ENCODE results near the gene TCFL5. TPM values are rescaled to one million over a fixed set of nuclear protein-coding genes. Genes with fewer than 3 reads are reported as not detected.

The TCFL5 gene
- total RNA-seq, 4 donors from 2014 or later: 12.1 to 13.9 (median 13.1) TPM

- intact Hi-C loops (cut with DNase I; ENCODE audit: low total_unique reads): no loop called here
- no peak overlapping the region for H3K4me3 ChIP-seq (ENCODE audit: low read depth, poor library complexity, severe bottlenecking)
- TF ChIP-seq POLR2A (IDR thresholded peaks at IDR 0.05) (no peak), CTCF (IDR thresholded peaks at IDR 0.05) (no peak)
- WGBS, 2 donors: 59 to 67% methylated on average over 8 of the region's 8 CpGs
- no peak for DNase-seq (ENCODE audit: low spot score in 2 of 2)
These were observed 22.9 kb upstream of the TCFL5 start for GRCh38 chr20:62884556-62884955.

GRCh38 chr20:62882426-62882825, 20.8 kb upstream of the TCFL5 start:
- no peak for DNase-seq (ENCODE audit: low spot score in 2 of 2)
- intact Hi-C loops (cut with DNase I; ENCODE audit: low total_unique reads): no loop called here
- no peak overlapping the region for H3K4me3 ChIP-seq (ENCODE audit: low read depth, poor library complexity, severe bottlenecking)
- TF ChIP-seq POLR2A (IDR thresholded peaks at IDR 0.05) (no peak), CTCF (IDR thresholded peaks at IDR 0.05) (no peak)
- WGBS, 2 donors: 90 to 91% methylated on average over 15 of the region's 15 CpGs

- WGBS, 2 donors: 95% methylated on average over 46 of the region's 46 CpGs
- no peak for DNase-seq (ENCODE audit: low spot score in 2 of 2)
- intact Hi-C loops (cut with DNase I; ENCODE audit: low total_unique reads): no loop called here
These were observed 20.2 kb upstream of the TCFL5 start for GRCh38 chr20:62881662-62882395.

GRCh38 chr20:62880935-62881661, 19.5 kb upstream of the TCFL5 start:
- H3K4me3 ChIP-seq (ENCODE audit: low read depth, poor library complexity, severe bottlenecking): no peak overlapping the region
- 94 to 95% methylated on average over 27 to 45 of the region's 45 CpGs for WGBS, 2 donors
- intact Hi-C loops (cut with DNase I; ENCODE audit: low total_unique reads): no loop called here
- no peak for TF ChIP-seq POLR2A (IDR thresholded peaks at IDR 0.05)
- no peak for TF ChIP-seq CTCF (IDR thresholded peaks at IDR 0.05)
- no peak for DNase-seq (ENCODE audit: low spot score in 2 of 2)

More at GRCh38 chr20:62881662-62882395, 20.2 kb upstream of the TCFL5 start:
- TF ChIP-seq POLR2A (IDR thresholded peaks at IDR 0.05): no peak
- TF ChIP-seq CTCF (IDR thresholded peaks at IDR 0.05): no peak
- H3K4me3 ChIP-seq (ENCODE audit: low read depth, poor library complexity, severe bottlenecking): no peak overlapping the region

GRCh38 chr20:62880147-62880934, 18.7 kb upstream of the TCFL5 start:
- 92 to 93% methylated on average over 37 of the region's 37 CpGs for WGBS, 2 donors
- intact Hi-C loops (cut with DNase I; ENCODE audit: low total_unique reads): no loop called here
- no peak for DNase-seq (ENCODE audit: low spot score in 2 of 2)
- TF ChIP-seq CTCF (IDR thresholded peaks at IDR 0.05): no peak
- no peak for TF ChIP-seq POLR2A (IDR thresholded peaks at IDR 0.05)
- no peak overlapping the region for H3K4me3 ChIP-seq (ENCODE audit: low read depth, poor library complexity, severe bottlenecking)

All from lower leg skin (tissue), 4 donors.